Right lobe of liver (tissue), 4 donors: ENCODE measurements around the gene RTN4R.

Experiments used
- POLR2A ChIP-seq: fragments of 450-650 bp; IDR thresholded peaks from one replicate; pipeline ENCODE4 v1.6.1; 2017; ENCODE audit warnings: antibody characterized with exemption, mild to moderate bottlenecking
- TF ChIP-seq, protein P1 (sequence below), 4 donors: fragments of 200-600 bp in 3 of 4; fragments of 450-650 bp in 1 of 4; IDR thresholded peaks; one replicate each; pipeline versions ENCODE4 v1.5.1 to v1.8.0; 2016 to 2022; ENCODE audit warnings: antibody characterized with exemption in 4 of 4, mild to moderate bottlenecking in 2 of 4
- donor health status: DM: no; HTN: no; CAD: no.
- donor health status: DM: no; HTN: no; CAD: no.
- donor health status: DM: no; HTN: yes; CAD: no.

DNA sequence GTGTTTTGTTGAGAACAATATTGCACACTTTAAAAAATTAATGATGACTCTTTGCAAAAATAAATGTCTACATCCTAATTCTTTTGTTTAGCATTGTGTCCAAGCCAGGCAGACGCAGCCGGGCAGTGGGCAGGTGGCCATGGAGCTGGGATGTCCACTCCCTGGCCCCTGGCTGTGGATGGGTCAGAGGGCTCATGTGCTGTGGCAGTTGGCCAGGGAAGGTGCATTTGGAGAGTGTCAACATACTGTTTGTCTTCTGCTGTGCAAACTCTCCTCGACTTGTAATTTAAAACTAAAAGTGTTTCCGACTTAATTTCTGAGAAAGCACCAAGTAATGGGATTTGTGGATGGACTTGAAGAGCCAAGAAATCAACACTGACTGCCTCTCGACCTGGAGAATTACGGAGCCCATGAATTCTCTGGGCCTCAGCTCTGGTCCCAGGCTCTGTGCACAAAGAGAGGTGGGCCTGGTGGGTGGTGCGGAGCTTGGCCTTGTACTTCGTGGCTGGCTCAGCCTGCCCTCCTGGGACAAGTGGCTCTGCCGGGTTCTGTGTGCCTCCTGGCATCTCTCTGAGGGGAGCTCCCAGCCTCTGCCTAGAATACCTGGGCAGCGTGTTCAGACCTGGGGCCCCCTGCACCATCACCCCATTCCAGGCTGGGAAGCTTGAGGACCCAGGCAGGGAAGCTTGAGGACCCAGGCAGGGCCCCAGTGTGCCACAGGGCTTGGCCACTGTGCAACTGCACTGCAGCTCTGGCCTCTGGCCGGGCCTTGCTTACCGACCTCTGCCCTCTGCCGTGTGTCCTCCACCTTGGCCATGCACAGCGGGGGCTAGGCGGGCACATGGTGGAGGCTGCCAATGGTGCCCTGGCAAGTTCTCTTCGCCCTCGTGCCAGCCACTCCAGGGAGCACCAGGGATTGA is 46.4 kb downstream of the RTN4R start:
- TF ChIP-seq, protein P1, sequence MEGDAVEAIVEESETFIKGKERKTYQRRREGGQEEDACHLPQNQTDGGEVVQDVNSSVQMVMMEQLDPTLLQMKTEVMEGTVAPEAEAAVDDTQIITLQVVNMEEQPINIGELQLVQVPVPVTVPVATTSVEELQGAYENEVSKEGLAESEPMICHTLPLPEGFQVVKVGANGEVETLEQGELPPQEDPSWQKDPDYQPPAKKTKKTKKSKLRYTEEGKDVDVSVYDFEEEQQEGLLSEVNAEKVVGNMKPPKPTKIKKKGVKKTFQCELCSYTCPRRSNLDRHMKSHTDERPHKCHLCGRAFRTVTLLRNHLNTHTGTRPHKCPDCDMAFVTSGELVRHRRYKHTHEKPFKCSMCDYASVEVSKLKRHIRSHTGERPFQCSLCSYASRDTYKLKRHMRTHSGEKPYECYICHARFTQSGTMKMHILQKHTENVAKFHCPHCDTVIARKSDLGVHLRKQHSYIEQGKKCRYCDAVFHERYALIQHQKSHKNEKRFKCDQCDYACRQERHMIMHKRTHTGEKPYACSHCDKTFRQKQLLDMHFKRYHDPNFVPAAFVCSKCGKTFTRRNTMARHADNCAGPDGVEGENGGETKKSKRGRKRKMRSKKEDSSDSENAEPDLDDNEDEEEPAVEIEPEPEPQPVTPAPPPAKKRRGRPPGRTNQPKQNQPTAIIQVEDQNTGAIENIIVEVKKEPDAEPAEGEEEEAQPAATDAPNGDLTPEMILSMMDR (IDR thresholded peaks at IDR 0.05), result no peak
- peak; percentile 26 for TF ChIP-seq POLR2A
